ENCODE data around the gene ODC1.

ODC1 gene

GRCh38 chr2:10481055-10481665 is 33.0 kb upstream of the ODC1 start (continued):
- TF ChIP-seq ZNF426 (tag by site-specific recombination; IDR thresholded peaks at IDR 0.05): no peak
- no peak for TF ChIP-seq ZNF16 (tag by site-specific recombination; IDR thresholded peaks at IDR 0.05; ENCODE audit: low read depth)
- TF ChIP-seq ZNF792 (tag by site-specific recombination; IDR thresholded peaks at IDR 0.05): no peak
- TF ChIP-seq ZNF362 (tag by site-specific recombination; IDR thresholded peaks at IDR 0.05): no peak
- no peak for TF ChIP-seq GLI4 (tag by site-specific recombination; IDR thresholded peaks at IDR 0.05)

GRCh38 chr2:10480359-10480949 is 32.3 kb upstream of the ODC1 start:
- Histone ChIP-seq H3K36me3 (ENCODE audit: control insufficient read depth in 2 of 2, insufficient read depth in 1 of 2, low read length in 2 of 2) (no peaks in the 10 kb centered on the region), H3K4me1 (ENCODE audit: control insufficient read depth, insufficient read depth, low read length) (no peaks in the 10 kb centered on the region), H3K4me3 (ENCODE audit: low read depth, low read length) (no peak overlapping the region), H3K9me3 (ENCODE audit: control insufficient read depth, insufficient read depth, low read depth, low read length) (no peaks in the 10 kb centered on the region), H3K27ac (ENCODE audit: extremely low read depth, low read depth, low read length) (no peak overlapping the region)
- ChIA-PET CTCF (no interaction called here), POLR2A (interaction anchor here (0.6 kb wide), 1 partner anchor 96 kb away, joined by 3 read pairs; no protein-coding TSS in a partner anchor)
- TF ChIP-seq PRDM1 (tag by site-specific recombination; IDR thresholded peaks at IDR 0.05) (peak; percentile 99), ZNF148 (tag by site-specific recombination; IDR thresholded peaks at IDR 0.05; ENCODE audit: borderline replicate concordance) (0 out of 2 replicates have a peak, but pooled peaks have one; percentile 60), KLF8 (tag by site-specific recombination; IDR thresholded peaks at IDR 0.05) (no peak), ZNF596 (tag by site-specific recombination; IDR thresholded peaks at IDR 0.05) (peak; percentile 56; the same call in 1 of the 2 replicates), ZNF366 (tag by site-specific recombination; conservative IDR thresholded peaks at IDR 0.05) (peak; percentile 99)

- H3K4me3 ChIP-seq (ENCODE audit: low read depth, low read length): no peak overlapping the region
- H3K4me1 ChIP-seq (ENCODE audit: control insufficient read depth, insufficient read depth, low read length): no peaks in the 10 kb centered on the region
- H3K9me3 ChIP-seq (ENCODE audit: control insufficient read depth, insufficient read depth, low read depth, low read length): no peaks in the 10 kb centered on the region
- H3K27ac ChIP-seq (ENCODE audit: extremely low read depth, low read depth, low read length): no peak overlapping the region
- no peaks in the 10 kb centered on the region for H3K36me3 ChIP-seq (ENCODE audit: control insufficient read depth in 2 of 2, insufficient read depth in 1 of 2, low read length in 2 of 2)
- POLR2A ChIA-PET: no interaction called here
- no peak for TF ChIP-seq ZNF501 (tag by site-specific recombination; IDR thresholded peaks at IDR 0.05)
- TF ChIP-seq EGR2 (tag by site-specific recombination; IDR thresholded peaks at IDR 0.05; ENCODE audit: low read depth): peak; percentile 33; the same call in 1 of the 2 replicates
- TF ChIP-seq ZNF140 (tag by site-specific recombination; IDR thresholded peaks at IDR 0.05): no peak
- TF ChIP-seq ZNF530 (tag by site-specific recombination; IDR thresholded peaks at IDR 0.05; ENCODE audit: low read depth): no peak
- TF ChIP-seq ZNF558 (tag by site-specific recombination; IDR thresholded peaks at IDR 0.05): no peak
- TF ChIP-seq ZNF776 (tag by site-specific recombination; IDR thresholded peaks at IDR 0.05; ENCODE audit: borderline replicate concordance): no peak
- TF ChIP-seq ZSCAN5A (tag by site-specific recombination; IDR thresholded peaks at IDR 0.05): no peak
- peak; percentile 57 for TF ChIP-seq ZFHX2 (tag by site-specific recombination; conservative IDR thresholded peaks at IDR 0.05)
- no peak for TF ChIP-seq PRDM4 (tag by site-specific recombination; IDR thresholded peaks at IDR 0.05)
- CTCF ChIA-PET: no interaction called here
Measured at GRCh38 chr2:10478916-10479315, 30.8 kb upstream of the ODC1 start.
